Measurements from ENCODE around the gene PPIF.
"Not testable (repeated sequence)": the region's sequence is repeated elsewhere in the genome, so short reads cannot be mapped to it uniquely, and the experiment has no call there.

Gene PPIF

DNA sequence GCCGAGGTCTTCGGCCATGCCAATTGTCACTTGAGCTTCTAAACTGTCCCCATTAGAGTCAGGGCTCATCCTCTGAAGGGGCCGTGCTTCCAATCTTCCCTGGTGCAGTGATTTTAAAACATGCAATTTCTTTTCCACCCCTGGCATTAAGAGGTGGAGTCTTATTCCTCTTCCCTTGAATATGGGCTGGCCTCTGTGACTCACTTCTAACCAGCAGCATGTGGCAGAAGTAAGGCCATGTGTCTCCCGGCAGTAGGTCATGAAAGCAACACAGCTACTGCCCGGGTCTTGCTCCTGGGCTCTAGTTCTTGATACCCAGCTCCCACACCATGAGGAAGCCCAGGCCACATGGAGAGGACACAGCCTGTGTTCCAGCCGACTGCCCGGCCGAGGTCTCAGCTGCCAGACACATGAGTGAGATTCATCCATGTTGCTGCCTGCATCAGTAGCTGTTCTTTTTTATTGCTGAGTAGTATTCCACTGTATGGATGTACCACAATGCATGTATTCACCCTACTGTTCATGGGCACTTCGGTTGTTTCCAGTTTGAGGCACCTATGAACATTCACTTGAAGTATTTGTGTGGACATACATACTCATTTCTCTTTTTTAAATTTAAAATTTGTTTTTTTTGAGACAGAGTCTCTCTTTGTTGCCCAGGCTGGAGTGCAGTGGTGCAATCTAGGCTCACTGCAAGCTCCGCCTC lies 14.5 kb upstream of the PPIF start:
- DNase-seq, result not testable (repeated sequence)

DNA sequence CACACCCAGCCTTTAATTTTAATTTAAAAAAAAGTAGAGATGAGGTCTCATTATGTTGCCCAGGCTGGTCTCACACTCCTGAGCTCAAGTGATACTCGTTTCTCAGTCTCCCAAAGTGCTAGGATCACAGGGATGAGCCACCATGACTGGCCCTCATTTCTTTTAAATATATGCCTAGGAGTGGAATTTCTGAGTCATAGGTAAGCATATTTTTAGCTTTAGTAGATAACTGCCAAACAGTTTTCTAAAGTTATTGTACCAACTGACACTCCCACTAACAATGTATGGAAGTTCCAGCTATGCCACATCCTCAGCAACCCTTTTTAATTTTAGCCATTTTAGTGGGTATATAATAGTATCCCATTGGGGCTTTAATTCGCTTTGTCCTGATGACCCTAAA lies 13.8 kb upstream of the PPIF start:
- DNase-seq, result no peak

DNA sequence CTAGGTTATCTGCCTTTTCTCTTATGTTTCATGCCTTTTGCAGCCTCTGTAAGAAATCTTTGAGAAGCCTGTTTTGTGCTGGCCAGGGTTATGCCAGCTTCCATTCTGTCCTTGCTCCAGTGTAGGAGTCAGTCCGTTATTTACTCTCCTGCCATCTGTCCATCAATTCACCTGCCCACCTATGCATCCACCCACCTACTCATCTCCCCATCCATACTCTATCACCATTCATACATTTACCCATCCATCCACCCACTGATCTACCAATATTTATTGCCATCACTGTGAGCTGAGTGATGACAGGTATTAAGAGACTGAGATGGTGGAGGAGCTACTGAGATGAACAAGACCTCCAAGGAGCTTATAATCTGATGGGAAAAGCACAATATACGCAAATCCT lies 12.7 kb upstream of the PPIF start:
- no peak for DNase-seq

DNA sequence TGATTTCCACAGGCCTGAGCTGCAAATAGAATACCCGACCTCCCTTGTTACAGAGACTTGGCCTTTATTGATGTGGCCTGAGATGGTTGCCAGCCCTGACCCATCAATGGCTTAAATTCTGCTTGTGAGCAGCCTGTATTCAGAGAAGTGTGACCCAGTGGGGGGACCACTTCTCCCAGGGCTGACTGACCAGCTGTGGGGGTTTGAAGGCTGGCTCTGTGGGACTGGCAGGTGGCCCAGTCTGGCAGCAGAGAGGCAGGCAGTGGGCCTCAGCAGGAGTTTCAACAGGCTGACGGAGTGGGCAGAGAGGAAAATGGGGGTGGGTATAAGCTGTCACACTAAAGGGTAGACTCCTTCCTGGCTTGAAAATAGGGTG lies 12.2 kb upstream of the PPIF start:
- DNase-seq, result no peak

DNA sequence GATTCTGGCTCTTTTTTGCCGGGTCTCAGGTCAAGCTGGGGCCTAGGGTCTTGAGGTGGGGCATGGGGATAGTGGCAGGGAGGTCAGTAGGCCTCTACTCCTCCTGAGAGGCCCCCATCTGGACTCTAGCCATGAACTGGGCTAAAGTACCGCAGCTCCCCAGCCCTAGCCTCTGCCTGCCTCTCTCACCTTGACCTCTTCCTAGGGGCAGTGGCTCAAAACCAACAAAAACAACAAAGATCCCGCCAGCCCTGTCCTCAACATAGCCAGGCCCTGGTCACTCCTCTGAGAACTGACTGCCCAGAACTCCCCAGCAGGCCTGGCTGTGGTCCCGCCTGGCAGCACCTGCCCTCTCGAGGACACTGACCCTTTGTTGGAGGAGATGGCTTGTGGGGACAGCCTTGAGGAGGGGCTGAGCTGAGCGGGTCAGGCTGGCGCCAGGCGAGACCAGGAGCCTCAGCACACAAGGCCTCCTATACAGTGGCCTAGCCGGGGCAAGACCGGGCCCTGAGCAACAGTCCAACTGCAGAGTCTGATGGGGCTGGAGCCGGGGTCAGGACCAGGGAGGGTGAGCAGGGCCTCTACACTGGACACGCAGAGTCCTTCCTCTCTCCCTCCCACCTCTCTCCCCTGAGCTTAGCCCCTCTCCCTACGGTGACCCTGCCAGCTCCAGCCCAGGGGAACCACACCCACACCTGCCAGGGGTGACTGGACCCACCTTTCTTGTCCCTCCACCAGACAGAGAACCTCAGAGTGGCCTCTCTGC lies 11.6 kb upstream of the PPIF start:
- no peak for DNase-seq

DNA sequence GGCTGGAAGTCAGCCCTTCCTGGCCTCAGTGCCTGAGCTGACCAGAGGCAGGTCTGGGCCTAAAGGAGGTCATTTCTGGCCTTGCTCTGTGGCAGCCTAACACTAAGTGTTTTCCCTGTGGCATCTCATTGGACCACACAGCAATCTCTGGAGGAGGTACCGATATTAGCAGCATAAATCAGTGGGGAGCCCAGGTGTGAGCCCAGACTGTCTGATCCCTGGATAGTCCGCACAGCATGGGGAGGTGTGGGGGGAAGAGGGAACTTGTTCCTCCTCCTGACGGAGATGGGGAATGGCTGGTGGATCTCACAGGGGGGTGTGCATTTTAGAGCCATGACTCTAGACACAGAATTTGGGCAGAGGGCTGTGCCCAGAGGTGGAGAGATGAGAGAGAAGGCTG lies 11.0 kb upstream of the PPIF start:
- no peak for DNase-seq

DNA sequence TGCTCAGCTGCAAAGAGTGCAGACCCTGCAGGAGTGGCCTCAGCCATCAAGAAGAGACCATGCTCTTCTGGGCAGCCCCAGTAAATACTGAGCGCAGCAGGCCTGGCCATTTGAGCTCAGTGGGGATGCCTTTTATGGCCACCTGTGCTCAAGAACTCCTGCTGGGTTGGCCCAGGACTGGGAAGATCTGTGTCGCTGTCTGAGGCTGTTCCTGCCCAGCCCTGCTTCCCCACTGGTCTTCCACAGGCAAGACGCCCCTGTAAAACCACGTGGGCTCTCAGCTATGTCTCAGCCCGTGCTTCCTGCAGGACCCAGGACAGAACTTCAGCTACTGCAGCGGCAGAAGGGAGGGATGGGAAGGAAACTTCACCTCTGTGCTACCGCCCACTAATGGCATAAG lies 10.5 kb upstream of the PPIF start:
- no peak for DNase-seq

DNA sequence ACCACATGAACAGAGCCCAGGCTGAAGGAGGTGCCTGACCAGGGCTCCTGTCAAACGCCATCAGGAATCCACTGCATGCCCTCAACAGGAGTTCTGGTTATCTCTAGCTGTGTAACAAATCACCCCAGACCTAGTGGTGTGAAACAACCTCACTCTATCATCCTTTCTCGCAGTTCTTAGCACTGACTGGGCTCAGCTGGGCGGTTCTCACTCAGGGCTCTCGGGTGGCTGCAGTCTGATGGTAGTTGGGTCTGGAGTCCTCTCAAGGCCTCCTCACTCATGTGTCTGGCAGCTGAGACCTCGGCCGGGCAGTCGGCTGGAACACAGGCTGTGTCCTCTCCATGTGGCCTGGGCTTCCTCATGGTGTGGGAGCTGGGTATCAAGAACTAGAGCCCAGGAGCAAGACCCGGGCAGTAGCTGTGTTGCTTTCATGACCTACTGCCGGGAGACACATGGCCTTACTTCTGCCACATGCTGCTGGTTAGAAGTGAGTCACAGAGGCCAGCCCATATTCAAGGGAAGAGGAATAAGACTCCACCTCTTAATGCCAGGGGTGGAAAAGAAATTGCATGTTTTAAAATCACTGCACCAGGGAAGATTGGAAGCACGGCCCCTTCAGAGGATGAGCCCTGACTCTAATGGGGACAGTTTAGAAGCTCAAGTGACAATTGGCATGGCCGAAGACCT lies 9.3 kb upstream of the PPIF start:
- DNase-seq, result not testable (repeated sequence)

DNA sequence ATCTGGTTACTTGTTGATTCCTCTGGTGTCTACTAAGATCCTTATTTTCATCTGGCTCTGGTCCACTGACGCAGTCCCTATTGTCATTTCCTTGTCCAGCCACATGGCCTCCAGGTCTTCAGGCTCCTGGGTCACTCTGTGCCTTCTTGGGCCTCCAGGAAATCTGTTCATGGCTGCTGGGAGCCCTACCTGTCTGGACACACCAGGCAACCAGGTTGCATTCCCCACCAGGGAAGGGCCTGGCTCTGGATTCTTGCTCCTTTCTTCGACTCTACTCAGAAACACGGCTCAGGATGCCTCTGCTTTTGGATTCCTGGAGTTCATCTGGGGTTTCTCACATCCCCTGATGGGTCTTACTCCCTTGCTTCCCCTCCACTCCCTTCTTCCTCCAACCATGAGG lies 8.0 kb upstream of the PPIF start:
- DNase-seq, result no peak

DNA sequence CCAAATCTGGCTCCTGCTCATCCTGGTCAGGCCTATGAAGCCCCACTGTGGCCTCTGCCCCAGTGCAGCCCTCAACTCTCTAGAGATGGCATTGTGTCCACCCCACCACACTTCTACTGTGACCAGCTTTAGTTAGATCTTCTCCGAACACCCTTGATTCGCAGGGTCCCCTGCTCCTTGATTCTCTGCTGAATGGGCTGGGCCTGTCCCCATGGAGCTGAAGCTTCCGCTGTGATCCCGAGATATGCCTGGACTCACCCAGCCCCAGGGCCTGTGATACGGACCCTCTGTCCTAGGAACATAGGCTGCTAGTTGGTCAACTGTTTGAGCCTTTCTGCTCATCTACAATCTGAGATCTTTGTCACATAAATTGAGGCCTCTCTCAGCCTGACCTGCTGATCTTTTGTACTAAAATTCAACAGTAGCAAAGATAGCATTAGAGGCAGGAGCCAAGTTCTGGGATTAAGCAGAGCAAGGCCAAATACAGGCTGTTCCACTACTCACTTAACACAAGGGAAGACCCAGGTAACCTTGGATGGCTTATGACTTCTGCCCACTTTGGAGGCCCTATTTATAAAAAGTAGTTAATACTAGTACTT lies 6.5 kb upstream of the PPIF start:
- DNase-seq, result peak; percentile 18

DNA sequence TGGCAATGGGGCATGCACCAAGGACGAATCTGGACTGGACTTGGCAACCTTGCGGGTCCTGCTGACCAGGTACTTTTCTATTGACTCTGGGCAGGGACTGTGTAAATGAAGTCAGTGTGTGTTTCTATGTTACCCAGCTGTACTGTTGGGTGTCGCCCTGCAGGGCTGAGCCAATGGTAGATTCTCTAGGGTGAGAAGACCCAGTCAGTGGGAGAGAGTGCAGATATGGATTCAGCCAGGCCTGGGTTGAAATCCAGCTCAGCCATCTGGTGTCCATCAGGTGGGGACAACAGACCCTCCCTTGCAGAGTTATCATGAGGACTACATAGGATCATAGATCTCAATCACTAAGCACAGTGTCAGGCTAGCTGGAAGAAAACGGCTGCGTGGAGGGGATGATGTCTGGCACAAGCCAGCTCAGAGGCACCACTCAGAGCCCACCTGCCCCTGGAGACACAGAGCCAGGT lies 4.9 kb upstream of the PPIF start:
- DNase-seq, result peak; percentile 64

DNA sequence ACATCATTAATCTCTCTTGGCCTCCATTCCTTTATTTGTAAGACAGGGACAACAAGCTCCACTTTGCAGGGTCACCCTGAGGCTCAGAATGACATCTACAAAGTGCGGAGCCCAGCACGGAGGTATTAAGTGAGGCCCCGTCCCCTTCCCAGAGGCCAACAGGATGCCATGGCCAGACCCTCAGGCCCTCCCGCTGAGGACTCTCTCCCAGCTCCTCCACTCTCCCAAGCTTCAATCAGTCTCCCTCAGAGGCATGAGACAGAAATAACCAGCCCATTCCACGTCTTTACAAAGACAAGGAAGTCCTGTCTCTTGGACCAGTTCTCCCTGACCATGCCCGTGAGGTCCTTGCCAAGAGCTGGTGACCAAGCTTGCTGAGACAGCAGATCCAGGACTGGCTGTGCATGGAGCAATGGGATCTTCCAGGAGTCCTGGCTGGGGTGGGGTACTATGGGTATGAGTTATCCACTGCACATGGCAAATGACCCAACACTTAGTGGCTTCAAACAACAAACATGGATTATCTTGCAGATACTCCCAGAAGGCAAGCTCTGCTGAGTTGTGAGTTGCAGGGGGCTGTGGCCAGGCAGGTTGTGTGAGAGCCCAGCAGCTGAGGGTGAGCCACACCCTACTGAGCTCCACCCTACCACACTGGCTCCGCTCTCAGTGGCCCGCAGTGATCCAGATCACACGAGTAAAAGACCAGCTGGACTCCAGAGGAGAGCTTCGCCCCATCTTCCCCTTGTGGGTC lies 4.3 kb upstream of the PPIF start:
- DNase-seq, result no peak

DNA sequence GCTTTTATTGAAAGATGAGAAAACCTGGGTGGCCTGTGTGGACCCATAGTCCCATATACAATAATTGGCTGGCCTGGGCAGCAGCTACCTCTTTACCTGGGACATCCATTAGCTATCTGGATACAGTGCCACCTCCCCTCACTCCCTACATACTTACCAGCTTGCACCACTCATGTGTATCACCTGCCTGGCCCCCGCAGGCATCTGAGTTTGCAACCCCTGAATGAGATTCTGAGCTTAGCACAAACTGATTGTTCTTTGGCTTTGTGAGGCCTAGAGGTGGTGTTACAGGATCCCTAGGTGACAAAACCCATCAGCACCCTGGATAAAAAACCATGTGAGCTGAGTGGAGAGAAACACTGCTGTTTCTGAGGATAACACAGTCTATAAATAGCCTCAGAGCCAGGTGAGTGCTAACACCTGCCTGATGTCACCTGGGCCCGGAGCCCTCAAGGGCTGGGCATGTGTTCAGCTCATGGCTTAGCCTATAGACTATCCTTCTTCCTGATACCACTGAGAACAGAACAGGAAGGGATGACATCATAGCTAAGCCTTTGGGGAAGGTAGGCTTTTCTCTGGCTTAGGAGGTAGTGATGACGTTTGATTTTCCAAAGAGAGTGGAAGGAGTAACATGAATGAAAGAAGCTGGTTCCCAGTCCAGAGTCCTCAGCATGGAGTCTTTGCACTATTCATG lies 2.6 kb upstream of the PPIF start:
- DNase-seq, result no peak

DNA sequence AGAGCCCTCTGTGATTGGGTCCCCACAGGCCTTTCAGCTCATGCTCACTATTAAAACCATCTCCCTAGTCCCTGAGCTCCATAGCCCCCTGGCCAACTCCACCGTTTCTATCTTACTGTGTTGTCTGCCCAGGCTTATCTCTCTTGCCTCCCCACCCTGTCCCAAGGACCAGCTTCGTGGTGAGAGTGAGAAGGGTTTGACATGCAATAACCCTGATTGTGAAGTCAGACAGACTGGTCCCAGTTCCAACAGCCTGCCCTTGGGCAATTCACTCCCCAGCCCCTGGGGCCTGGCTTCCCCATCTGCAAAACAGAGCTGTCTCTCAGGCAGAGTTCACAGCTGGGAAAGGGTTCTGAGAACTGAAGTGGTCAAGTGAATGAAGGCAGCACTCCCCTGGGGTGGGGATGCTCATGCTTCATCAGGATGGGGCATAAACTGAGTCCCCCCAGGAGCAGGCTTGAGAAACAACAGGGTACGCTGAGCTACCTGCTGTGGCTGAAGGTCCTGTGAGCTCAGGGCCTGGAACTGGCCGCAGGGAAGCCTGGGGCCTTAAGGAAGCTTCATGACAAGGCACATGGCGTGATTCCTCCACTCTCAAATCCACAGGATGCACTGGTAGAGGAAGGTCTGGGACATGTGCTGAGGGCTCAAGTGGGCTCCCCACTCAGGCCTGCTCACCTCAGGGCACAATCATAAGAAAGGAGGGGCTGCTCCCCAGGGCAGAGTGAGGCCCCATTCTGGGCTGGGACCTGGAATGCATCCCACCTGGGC lies 1.8 kb upstream of the PPIF start:
- no peak for DNase-seq

DNA sequence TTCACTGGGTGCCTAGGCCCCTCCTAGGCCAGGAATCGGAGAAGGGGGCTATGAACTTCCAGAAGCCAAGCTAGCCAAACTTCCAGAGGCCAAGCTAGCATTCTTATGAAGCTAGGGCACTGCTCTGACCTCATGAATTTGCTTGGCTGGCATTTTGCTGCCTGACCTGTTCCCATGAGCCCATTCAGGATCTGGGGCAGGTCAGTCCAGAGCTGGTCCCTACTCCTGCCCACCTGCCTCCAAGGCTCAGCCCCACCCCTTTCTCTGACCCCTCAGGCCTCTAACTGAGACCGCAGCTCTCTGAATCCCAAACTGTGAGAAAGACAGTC lies 1.3 kb upstream of the PPIF start:
- DNase-seq, result no peak

DNA sequence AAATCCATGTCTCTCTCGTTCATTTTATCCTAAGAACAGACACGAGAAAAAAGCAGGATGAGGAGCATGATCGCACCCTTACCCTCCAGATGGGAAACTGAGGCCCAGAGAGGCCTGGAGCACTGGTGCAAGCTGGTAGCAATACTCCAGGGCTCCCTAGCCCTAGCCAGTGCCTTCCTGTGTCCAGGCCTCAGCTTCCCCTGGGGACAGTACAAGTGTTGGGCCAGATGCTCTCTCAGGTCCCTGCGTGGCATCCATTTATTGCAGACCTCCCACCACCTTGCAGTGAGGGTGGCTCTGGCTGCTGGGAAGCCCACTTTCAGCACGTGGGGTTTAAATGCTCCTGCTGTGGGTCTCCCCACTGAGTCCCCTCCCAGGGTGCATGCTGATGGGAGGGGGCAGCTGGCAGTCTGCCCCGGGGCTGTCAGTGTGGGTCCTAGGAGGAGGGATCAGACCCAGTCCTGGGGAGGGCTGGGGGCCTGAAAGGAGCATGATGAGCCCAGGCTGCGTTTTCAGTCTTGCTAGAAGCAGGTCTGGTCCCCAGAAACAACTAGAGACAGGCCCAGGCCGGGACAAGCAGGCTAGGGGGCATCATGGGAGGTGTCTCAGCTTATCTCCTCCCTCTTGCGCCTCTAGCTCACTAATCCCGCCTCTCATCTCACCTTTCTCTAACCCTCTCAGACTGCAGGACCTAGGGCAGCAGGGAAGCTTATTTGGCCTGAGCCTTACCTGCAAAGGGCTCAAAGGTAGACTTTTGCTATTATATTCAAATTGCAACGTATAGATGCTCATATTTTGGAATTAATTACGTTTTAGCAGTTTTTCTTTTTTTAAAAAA lies 662 bp upstream of the PPIF start:
- DNase-seq, result peak; percentile 55

DNA sequence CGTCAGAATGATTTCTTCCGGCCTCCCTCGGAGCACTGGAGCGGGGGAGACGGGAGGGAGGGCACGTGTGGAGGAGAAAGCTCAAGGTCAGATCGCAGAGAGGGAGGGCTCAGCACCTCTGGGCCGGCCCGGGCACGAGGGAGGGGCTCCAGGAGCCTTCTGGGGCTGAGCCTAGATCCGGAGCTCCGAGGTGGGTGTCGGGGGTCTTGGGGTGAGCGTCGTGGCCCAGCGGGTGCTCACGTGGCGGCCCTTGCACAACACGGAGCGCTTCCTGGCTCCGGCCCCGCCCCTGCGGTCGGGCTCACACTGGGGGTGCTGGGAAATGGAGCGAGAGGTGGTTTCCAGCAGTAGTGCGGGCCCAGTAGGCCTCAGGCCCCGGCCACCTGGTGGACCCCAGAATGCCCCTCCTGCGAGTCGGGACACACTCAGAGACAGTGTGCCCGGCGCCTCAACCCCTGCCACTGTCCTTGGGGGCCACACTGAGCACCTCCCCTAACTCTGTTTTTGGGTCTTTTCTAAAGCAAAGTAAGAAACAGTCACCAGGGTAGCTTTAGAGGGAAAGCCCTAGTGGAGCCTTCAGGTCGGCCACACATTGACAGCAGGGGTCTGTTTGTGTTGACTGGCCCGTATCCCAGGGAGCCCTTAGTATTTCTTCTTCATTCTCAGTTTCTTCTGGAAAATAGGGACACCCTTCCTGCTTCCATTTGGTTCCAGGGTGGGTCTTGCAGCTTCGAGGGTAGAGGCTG lies 798 bp downstream of the PPIF start:
- peak; percentile 45 for DNase-seq

DNA sequence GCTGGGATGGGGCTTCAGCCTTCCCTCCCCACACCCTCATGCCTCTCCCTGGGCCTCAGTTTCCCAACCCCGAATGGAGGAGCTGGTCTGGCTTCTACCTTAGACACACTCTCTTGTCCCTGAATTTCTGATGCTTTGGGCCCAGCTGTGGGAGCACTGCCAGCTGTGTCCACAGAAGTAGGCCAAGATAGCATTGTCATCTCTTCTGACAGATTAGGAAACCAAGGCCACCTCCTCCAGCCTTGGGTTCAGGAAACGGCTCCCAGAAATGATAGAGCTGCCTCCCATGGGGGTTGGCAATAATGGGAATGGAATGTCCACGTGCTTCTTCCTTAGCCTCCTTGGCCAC lies 1.3 kb downstream of the PPIF start:
- no peak for DNase-seq

DNA sequence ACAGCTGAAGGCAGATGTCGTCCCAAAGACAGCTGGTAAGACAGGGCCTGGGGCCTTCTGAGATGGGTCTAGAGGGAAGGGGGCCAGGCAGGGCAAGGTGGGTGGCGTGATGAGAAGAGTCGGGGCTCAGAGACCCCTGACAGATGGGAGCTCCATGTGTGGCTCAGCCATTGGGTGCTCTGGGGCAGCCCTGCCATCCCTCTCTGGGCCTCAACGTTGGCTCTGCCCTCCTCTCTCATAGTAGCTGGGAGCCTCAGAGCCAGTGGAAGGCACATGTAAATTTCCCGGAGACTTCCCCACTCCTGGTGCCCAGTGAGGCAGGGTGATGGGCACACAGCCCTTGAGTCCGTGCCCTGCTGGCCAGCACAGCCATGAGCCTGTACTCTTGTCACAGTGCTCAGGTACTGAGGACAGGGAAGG lies 1.8 kb downstream of the PPIF start:
- no peak for DNase-seq

All from NCI-H82 (cell line).